GM21360 (cell line): Measurements from ENCODE around the gene CSF1R.
"Not testable (repeated sequence)": the region's sequence is repeated elsewhere in the genome, so short reads cannot be mapped to it uniquely, and the experiment has no call there.

ENCODE experiments used
- ATAC-seq: cut with Tn5 transposase; IDR thresholded peaks from one replicate; pipeline ENCODE4 v1.9.1; 2021; ENCODE audit warnings: mild to moderate bottlenecking, moderate library complexity; ENCODE audit not compliant: unreplicated experiment

Gene CSF1R

GRCh38 chr5:150057511-150057910, 28.8 kb downstream of the CSF1R start:
- ATAC-seq, result no peak

GRCh38 chr5:150057052-150057451, 29.3 kb downstream of the CSF1R start:
- ATAC-seq, result no peak

- ATAC-seq, result no peak
These were observed 30.3 kb downstream of the CSF1R start for GRCh38 chr5:150056075-150056443.

- no peak for ATAC-seq
These were observed 30.9 kb downstream of the CSF1R start for GRCh38 chr5:150055326-150056074.

GRCh38 chr5:150054569-150054968, 31.8 kb downstream of the CSF1R start:
- ATAC-seq, result no peak

GRCh38 chr5:150053713-150054392, 32.5 kb downstream of the CSF1R start:
- no peak for ATAC-seq

GRCh38 chr5:150052956-150053712, 33.2 kb downstream of the CSF1R start:
- no peak for ATAC-seq

GRCh38 chr5:150052226-150052955, 34.0 kb downstream of the CSF1R start:
- ATAC-seq, result no peak

GRCh38 chr5:150051657-150052195, 34.6 kb downstream of the CSF1R start:
- ATAC-seq, result no peak

- ATAC-seq, result not testable (repeated sequence)
These were observed 36.1 kb downstream of the CSF1R start for GRCh38 chr5:150050172-150050811.

- no peak for ATAC-seq
These were observed 40.3 kb downstream of the CSF1R start for GRCh38 chr5:150046031-150046430.

GRCh38 chr5:150045549-150045948, 40.8 kb downstream of the CSF1R start:
- ATAC-seq, result no peak

- no peak for ATAC-seq
These were observed 41.6 kb downstream of the CSF1R start for GRCh38 chr5:150044712-150045111.

GRCh38 chr5:150044329-150044681, 42.0 kb downstream of the CSF1R start:
- no peak for ATAC-seq

GRCh38 chr5:150043657-150044328, 42.6 kb downstream of the CSF1R start:
- no peak for ATAC-seq

- ATAC-seq, result no peak
These were observed 43.9 kb downstream of the CSF1R start for GRCh38 chr5:150042459-150042858.

GRCh38 chr5:150038547-150038946, 47.8 kb downstream of the CSF1R start:
- ATAC-seq, result no peak

- no peak for ATAC-seq
These were observed 49.8 kb downstream of the CSF1R start for GRCh38 chr5:150036513-150036912.

- ATAC-seq, result peak; percentile 90
These were observed 51.0 kb downstream of the CSF1R start for GRCh38 chr5:150035139-150035895.
